Mucosa of descending colon (tissue), 3 donors: ENCODE measurements around the gene KRTDAP. TPM values are rescaled to one million over a fixed set of nuclear protein-coding genes. Genes with fewer than 3 reads are reported as not detected.

Experiments used
- ATAC-seq: fragments of 200-7000 bp; cut with Tn5 transposase; one replicate; pipeline ENCODE4 v1.9.1; 2020; ENCODE audit warnings: mild to moderate bottlenecking, moderate library complexity
- DNase-seq, 3 donors: peaks; one replicate each; pipeline ENCODE4 v3.0.0-alpha.2; 2020
- H3K36me3 ChIP-seq: fragments of 200-600 bp; one replicate; pipeline ENCODE4 v1.8.0; 2021; ENCODE audit warnings: low read depth, mild to moderate bottlenecking
- H3K4me1 ChIP-seq: fragments of 200-600 bp; one replicate; pipeline ENCODE4 v1.8.0; 2021; ENCODE audit warnings: low read depth, mild to moderate bottlenecking
- H3K4me3 ChIP-seq: fragments of 200-600 bp; one replicate; pipeline ENCODE4 v1.8.0; 2021; ENCODE audit warnings: mild to moderate bottlenecking
- H3K9me3 ChIP-seq: fragments of 200-600 bp; one replicate; pipeline ENCODE4 v1.8.0; 2021; ENCODE audit warnings: mild to moderate bottlenecking
- intact Hi-C, 2 donors: fragments of 100-400 bp; cut with DNase I in 1 of 2; cut with micrococcal nuclease in 1 of 2; formaldehyde crosslinking; loops; one replicate each; pipeline versions ENCODE4 v1.11.0 to v1.11.1; 2022; cut with DNase I, micrococcal nuclease
- total RNA-seq, 3 donors: library from RNA; stranded (reverse); fragmentation: NEBNext Ultra II Directional in 2 of 3; extraction: Animal tissue kit (Norgen Biotek cat#: 25700) in 2 of 3; gene quantifications; one replicate each; pipeline versions ENCODE4 v1.2.1 to v1.2.4, GENCODE V29; 2021 to 2023
- TF ChIP-seq, protein P1 (sequence below): fragments of 200-600 bp; IDR thresholded peaks from one replicate; pipeline ENCODE4 v1.8.0; 2022; ENCODE audit warnings: antibody characterized with exemption, mild to moderate bottlenecking
- donor health status: DM: no; HTN: no; CAD: no; lungs with moderate emphysema.
- donor health status: DM: no; HTN: no; CAD: no.
- donor health status: DM: no; HTN: yes; CAD: no.

Gene KRTDAP
- total RNA-seq, 3 donors from 2014 or later = not detected

DNA sequence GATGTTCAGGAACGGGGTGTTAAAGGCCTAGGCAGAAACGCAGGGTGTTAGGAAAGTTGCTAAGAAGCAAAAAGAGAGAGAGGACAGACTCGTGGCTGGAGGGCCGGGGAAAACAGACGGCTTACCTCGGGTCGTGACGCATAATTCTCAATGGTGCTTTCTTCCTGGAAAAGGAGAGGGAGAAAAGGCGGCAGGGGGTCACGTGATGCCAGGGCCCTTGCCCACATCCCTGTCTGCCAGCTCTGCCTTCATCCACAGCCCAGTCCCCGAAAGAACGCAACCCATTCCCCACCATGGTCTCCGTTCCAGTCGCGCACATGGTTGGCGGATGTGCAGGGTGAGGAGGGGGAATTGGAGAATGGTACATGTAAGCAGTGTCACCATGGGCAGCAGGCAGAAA is 1.6 kb downstream of the KRTDAP start:
- intact Hi-C loops = no loop called here
- H3K4me1 ChIP-seq = peaks cover 4% of the 10 kb centered on the region
- no peaks in the 10 kb centered on the region for H3K9me3 ChIP-seq
- DNase-seq (no peak), ATAC-seq (no peak)
- no peaks in the 10 kb centered on the region for H3K36me3 ChIP-seq
- TF ChIP-seq, protein P1, sequence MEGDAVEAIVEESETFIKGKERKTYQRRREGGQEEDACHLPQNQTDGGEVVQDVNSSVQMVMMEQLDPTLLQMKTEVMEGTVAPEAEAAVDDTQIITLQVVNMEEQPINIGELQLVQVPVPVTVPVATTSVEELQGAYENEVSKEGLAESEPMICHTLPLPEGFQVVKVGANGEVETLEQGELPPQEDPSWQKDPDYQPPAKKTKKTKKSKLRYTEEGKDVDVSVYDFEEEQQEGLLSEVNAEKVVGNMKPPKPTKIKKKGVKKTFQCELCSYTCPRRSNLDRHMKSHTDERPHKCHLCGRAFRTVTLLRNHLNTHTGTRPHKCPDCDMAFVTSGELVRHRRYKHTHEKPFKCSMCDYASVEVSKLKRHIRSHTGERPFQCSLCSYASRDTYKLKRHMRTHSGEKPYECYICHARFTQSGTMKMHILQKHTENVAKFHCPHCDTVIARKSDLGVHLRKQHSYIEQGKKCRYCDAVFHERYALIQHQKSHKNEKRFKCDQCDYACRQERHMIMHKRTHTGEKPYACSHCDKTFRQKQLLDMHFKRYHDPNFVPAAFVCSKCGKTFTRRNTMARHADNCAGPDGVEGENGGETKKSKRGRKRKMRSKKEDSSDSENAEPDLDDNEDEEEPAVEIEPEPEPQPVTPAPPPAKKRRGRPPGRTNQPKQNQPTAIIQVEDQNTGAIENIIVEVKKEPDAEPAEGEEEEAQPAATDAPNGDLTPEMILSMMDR = no peak
- H3K4me3 ChIP-seq = no peak overlapping the region

DNA sequence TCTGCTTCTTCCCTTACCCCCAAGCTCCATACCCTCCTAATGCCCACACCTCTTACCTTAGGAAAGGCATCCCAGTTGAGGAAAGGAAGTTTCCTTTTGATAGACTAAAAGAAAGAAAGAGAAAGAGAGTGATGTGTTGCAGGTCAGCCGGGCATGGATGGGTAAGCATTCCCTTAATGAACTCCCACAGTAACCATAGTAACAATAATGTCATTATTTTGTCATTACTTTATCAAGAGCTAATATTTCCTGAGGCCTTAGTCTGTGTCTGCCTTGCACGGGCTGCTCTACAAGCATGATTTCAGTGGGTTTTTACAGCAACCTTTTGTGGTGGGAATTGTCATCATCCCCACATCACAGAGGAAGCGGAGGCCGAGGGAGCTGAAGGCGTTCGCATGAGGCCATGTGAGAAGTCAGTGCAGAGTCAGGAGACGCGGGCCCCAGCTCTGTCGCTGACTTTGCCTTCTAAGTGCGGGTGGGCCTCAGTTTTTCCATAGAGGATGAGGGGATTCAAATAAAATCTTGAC is 2.5 kb downstream of the KRTDAP start:
- H3K9me3 ChIP-seq = no peaks in the 10 kb centered on the region
- intact Hi-C loops = no loop called here
- no peak overlapping the region for H3K4me3 ChIP-seq
- TF ChIP-seq, protein P1 = no peak
- ATAC-seq = no peak
- no peak for DNase-seq
- H3K36me3 ChIP-seq = no peaks in the 10 kb centered on the region
- peaks cover 4% of the 10 kb centered on the region for H3K4me1 ChIP-seq

DNA sequence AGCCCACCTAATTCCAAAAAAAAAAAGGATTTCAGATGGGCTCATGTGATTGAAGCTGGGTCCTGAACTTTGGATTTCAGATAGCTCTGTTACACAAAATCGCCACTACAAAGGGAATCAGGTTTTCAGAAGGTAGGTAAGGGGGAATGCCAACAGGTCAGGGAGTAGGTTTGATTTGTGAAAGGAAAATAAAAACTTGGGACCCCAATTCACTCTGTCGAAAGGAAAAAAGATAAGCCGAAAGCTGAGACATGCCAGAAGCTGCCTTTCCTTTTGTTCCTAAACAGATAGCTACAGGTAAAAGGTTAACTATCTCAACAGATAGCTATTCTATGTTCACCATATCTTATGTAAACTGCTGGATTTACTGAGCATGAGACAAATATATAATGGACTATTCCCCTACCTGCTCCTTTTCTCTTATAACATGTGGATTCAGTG is 4.0 kb downstream of the KRTDAP start:
- ATAC-seq (no peak), DNase-seq (no peak)
- intact Hi-C loops = no loop called here
- Histone ChIP-seq H3K4me3 (no peak overlapping the region), H3K36me3 (no peaks in the 10 kb centered on the region), H3K4me1 (peaks cover 4% of the 10 kb centered on the region), H3K9me3 (no peaks in the 10 kb centered on the region)
- TF ChIP-seq, protein P1 = no peak

DNA sequence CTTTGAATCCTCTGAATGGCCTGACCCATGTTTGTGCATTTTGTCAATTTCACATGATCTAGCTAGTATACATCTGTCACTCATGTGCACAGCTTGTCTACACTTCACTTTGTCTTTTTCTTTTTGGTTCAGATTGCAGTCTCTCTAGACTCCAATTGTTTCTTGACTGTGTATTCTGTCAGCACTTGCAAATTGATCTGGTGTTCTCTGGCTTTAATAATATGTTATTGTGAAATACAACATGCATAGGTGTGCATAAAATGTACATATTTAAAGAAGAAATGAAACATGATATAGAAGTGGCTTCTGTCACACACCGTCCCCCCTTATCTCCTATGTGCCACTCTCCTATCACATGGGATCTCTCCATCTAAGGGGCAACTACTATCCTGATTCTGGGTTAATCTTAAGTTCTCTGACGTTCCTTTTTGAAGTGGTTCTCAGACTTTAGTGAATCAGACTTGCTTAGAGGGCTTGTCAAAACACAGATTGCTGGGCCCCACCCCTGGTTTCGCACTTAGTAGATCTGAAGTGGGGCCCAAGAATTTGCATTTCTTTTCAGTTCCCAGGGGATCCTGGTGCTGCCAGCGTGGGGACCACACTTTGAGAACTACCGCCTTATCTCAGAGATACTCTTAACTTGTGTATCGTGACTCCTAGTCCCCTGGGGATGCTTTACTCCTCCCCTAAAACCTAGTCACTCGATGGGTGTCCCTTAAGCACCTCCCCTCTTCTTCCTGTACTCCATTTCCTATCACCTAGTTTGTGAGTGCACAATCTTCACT is 5.8 kb downstream of the KRTDAP start:
- H3K4me1 ChIP-seq = peaks cover 4% of the 10 kb centered on the region
- H3K9me3 ChIP-seq = no peaks in the 10 kb centered on the region
- no peaks in the 10 kb centered on the region for H3K36me3 ChIP-seq
- intact Hi-C loops = no loop called here
- H3K4me3 ChIP-seq = no peak overlapping the region
- TF ChIP-seq, protein P1 = no peak
- peak; percentile 25 for ATAC-seq
- no peak for DNase-seq

DNA sequence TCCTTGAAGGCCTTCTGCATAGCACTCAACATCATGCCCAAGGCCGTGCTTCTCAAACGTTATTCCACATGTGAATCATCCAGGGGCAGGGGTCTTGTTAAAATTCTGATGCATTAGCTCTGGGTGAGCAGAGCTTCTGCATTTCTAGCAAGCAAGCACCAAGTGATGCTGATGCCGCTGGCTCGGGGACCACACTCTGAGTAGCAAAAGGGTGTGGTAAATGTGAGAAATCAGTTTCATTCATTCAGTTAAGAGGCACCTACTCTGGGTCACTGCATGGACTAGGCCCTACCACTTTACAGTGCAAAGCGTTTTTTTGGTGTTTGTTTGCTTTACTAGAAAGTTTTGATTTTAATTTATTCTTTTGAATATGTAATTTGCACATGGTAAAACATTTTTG is 7.2 kb downstream of the KRTDAP start:
- H3K9me3 ChIP-seq = no peaks in the 10 kb centered on the region
- ATAC-seq (no peak), DNase-seq (no peak)
- H3K36me3 ChIP-seq = no peaks in the 10 kb centered on the region
- peaks cover 4% of the 10 kb centered on the region for H3K4me1 ChIP-seq
- intact Hi-C loops = no loop called here
- no peak overlapping the region for H3K4me3 ChIP-seq
- TF ChIP-seq, protein P1 = no peak
